ENCODE measurements around the gene CWF19L2.

CWF19L2 gene

DNA sequence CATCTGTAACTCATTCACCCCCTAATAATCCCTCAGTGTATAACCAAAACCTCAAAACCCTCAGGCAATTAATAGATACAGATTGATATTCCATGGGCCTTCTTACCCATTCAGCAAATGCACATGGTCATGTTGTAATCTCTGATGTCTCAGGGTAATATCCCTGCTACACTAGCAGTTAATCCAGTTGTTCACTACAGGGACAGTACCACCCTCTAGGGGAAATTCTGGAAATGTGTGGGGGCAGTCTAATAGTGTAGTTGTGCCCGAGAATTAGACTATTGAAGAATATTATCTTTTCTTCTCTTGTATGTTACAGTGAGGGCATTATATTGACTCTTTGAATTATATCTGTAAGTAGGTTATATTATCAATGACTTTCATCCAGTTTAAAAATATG lies 175.4 kb downstream of the CWF19L2 start:
- DNase-seq = no peak

All from activated CD4-positive, CD25-positive, alpha-beta regulatory T cell treated with anti-CD3 and anti-CD28 coated beads, Interleukin-2, amount 50 U/mL, for 72 hours (primary cell).